ENCODE measurements around the gene WBP2NL.

Gene WBP2NL

DNA sequence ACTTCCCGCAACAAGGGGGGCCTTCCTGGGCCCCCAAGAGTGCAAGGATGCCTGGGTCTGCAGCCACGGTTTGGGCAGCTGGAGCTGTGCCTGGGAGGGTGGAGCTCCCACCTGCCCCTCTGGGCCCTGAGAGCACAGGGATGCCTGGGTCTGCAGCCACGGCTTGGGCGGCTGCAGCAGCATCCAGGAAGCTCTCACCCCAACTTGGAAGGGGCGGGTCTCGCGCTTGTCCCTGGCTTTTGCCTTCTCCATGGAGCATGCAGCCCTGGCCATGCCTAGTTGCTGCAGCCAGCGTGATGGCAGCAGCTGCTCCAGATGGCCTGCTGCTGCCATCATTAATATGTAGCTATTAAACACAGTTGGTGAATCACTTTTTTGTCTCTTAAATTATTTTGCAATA is 36.7 kb downstream of the WBP2NL start (continued):
- TF ChIP-seq, protein P1, sequence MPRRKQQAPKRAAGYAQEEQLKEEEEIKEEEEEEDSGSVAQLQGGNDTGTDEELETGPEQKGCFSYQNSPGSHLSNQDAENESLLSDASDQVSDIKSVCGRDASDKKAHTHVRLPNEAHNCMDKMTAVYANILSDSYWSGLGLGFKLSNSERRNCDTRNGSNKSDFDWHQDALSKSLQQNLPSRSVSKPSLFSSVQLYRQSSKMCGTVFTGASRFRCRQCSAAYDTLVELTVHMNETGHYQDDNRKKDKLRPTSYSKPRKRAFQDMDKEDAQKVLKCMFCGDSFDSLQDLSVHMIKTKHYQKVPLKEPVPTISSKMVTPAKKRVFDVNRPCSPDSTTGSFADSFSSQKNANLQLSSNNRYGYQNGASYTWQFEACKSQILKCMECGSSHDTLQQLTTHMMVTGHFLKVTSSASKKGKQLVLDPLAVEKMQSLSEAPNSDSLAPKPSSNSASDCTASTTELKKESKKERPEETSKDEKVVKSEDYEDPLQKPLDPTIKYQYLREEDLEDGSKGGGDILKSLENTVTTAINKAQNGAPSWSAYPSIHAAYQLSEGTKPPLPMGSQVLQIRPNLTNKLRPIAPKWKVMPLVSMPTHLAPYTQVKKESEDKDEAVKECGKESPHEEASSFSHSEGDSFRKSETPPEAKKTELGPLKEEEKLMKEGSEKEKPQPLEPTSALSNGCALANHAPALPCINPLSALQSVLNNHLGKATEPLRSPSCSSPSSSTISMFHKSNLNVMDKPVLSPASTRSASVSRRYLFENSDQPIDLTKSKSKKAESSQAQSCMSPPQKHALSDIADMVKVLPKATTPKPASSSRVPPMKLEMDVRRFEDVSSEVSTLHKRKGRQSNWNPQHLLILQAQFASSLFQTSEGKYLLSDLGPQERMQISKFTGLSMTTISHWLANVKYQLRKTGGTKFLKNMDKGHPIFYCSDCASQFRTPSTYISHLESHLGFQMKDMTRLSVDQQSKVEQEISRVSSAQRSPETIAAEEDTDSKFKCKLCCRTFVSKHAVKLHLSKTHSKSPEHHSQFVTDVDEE (CRISPR knock-in tag; IDR thresholded peaks at IDR 0.05): no peak
- TF ChIP-seq ZNF70 (CRISPR knock-in tag; IDR thresholded peaks at IDR 0.05): no peak
- TF ChIP-seq ZC3H10 (CRISPR knock-in tag; IDR thresholded peaks at IDR 0.05): no peak

DNA sequence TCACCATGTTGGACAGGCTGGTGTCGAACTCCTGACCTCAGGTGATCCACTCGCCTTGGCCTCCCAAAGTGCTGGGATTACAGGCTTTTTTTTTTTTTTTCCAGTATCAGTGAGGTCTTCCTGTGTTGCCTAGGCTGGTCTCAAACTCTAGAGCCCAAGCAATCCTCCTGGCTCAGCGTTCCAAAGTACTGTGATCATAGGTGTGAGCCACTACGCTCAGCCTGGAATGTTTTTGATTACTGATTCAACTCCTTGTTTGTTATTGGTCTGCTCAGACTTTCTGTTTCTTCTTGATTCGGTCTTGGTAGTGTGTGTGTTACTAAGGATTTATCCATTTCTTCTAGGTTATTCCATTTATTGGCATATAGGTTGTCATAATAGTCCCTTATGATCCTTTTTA is 40.7 kb downstream of the WBP2NL start:
- ATAC-seq: no peak
- TF ChIP-seq, protein P1 (CRISPR knock-in tag; IDR thresholded peaks at IDR 0.05): no peak
- no peak for TF ChIP-seq OSR1 (CRISPR knock-in tag; IDR thresholded peaks at IDR 0.05)
- TF ChIP-seq ZNF565 (CRISPR knock-in tag; conservative IDR thresholded peaks at IDR 0.05; ENCODE audit: low read depth): no peak
- no peak for TF ChIP-seq GLIS3 (CRISPR knock-in tag; IDR thresholded peaks at IDR 0.05)
- no peak for TF ChIP-seq BACH2 (CRISPR knock-in tag; IDR thresholded peaks at IDR 0.05; ENCODE audit: borderline replicate concordance)
- no peak for TF ChIP-seq ZNF8 (CRISPR knock-in tag; IDR thresholded peaks at IDR 0.05)
- TF ChIP-seq RARB (CRISPR knock-in tag; IDR thresholded peaks at IDR 0.05): no peak
- TF ChIP-seq TOX (CRISPR knock-in tag; IDR thresholded peaks at IDR 0.05; ENCODE audit: borderline replicate concordance): no peak
- no peak for TF ChIP-seq ISL1 (CRISPR knock-in tag; IDR thresholded peaks at IDR 0.05)
- TF ChIP-seq ARNTL (CRISPR knock-in tag; IDR thresholded peaks at IDR 0.05; ENCODE audit: borderline replicate concordance, low read depth): no peak
- TF ChIP-seq, protein P2, sequence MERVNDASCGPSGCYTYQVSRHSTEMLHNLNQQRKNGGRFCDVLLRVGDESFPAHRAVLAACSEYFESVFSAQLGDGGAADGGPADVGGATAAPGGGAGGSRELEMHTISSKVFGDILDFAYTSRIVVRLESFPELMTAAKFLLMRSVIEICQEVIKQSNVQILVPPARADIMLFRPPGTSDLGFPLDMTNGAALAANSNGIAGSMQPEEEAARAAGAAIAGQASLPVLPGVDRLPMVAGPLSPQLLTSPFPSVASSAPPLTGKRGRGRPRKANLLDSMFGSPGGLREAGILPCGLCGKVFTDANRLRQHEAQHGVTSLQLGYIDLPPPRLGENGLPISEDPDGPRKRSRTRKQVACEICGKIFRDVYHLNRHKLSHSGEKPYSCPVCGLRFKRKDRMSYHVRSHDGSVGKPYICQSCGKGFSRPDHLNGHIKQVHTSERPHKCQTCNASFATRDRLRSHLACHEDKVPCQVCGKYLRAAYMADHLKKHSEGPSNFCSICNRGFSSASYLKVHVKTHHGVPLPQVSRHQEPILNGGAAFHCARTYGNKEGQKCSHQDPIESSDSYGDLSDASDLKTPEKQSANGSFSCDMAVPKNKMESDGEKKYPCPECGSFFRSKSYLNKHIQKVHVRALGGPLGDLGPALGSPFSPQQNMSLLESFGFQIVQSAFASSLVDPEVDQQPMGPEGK (CRISPR knock-in tag; IDR thresholded peaks at IDR 0.05; ENCODE audit: borderline replicate concordance): no peak
- TF ChIP-seq ZNF70 (CRISPR knock-in tag; IDR thresholded peaks at IDR 0.05): no peak
- no peak for TF ChIP-seq ZFP30 (CRISPR knock-in tag; IDR thresholded peaks at IDR 0.05)
- no peak for TF ChIP-seq ZFP3 (CRISPR knock-in tag; IDR thresholded peaks at IDR 0.05)
- no peak for TF ChIP-seq ZC3H10 (CRISPR knock-in tag; IDR thresholded peaks at IDR 0.05)
- TF ChIP-seq, protein P3, sequence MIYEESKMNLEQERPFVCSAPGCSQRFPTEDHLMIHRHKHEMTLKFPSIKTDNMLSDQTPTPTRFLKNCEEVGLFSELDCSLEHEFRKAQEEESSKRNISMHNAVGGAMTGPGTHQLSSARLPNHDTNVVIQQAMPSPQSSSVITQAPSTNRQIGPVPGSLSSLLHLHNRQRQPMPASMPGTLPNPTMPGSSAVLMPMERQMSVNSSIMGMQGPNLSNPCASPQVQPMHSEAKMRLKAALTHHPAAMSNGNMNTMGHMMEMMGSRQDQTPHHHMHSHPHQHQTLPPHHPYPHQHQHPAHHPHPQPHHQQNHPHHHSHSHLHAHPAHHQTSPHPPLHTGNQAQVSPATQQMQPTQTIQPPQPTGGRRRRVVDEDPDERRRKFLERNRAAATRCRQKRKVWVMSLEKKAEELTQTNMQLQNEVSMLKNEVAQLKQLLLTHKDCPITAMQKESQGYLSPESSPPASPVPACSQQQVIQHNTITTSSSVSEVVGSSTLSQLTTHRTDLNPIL (CRISPR knock-in tag; IDR thresholded peaks at IDR 0.05; ENCODE audit: low read depth): no peak
- TF ChIP-seq TCF4 (CRISPR knock-in tag; IDR thresholded peaks at IDR 0.05; ENCODE audit: borderline replicate concordance): no peak
- no peak for TF ChIP-seq SNAI2 (CRISPR knock-in tag; IDR thresholded peaks at IDR 0.05)
- TF ChIP-seq, protein P4, sequence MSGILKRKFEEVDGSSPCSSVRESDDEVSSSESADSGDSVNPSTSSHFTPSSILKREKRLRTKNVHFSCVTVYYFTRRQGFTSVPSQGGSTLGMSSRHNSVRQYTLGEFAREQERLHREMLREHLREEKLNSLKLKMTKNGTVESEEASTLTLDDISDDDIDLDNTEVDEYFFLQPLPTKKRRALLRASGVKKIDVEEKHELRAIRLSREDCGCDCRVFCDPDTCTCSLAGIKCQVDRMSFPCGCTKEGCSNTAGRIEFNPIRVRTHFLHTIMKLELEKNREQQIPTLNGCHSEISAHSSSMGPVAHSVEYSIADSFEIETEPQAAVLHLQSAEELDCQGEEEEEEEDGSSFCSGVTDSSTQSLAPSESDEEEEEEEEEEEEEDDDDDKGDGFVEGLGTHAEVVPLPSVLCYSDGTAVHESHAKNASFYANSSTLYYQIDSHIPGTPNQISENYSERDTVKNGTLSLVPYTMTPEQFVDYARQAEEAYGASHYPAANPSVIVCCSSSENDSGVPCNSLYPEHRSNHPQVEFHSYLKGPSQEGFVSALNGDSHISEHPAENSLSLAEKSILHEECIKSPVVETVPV (CRISPR knock-in tag; IDR thresholded peaks at IDR 0.05): no peak

DNA sequence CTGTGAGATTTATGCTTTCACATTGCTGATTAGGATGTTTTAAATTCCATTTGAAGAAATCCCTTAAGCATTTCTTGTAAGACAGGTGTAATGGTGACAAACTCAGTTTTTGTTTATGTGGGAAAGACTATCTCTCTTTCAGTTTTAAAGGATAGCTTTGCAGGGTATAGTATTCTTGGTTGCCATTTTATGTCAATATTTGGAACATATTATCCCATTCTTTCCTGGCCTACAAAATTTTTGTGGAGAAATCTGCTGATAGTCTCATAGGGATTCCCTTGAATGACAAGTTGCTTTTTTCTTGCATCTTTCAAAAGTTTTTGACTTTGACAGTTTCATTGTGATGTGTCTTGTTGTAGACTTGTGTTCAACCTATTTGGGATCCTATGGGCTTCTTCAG is 43.2 kb downstream of the WBP2NL start:
- no peak for TF ChIP-seq TOX (CRISPR knock-in tag; IDR thresholded peaks at IDR 0.05; ENCODE audit: borderline replicate concordance)
- no peak for TF ChIP-seq RARB (CRISPR knock-in tag; IDR thresholded peaks at IDR 0.05)
- TF ChIP-seq ESRRG (CRISPR knock-in tag; IDR thresholded peaks at IDR 0.05): no peak
- no peak for TF ChIP-seq ZNF8 (CRISPR knock-in tag; IDR thresholded peaks at IDR 0.05)
- TF ChIP-seq, protein P2 (CRISPR knock-in tag; IDR thresholded peaks at IDR 0.05; ENCODE audit: borderline replicate concordance): no peak
- TF ChIP-seq CSDC2 (CRISPR knock-in tag; IDR thresholded peaks at IDR 0.05): no peak
- TF ChIP-seq, protein P4 (CRISPR knock-in tag; IDR thresholded peaks at IDR 0.05): no peak
- no peak for TF ChIP-seq ZNF565 (CRISPR knock-in tag; conservative IDR thresholded peaks at IDR 0.05; ENCODE audit: low read depth)
- no peak for TF ChIP-seq ISL1 (CRISPR knock-in tag; IDR thresholded peaks at IDR 0.05)
- no peak for TF ChIP-seq ZC3H10 (CRISPR knock-in tag; IDR thresholded peaks at IDR 0.05)
- TF ChIP-seq BACH2 (CRISPR knock-in tag; IDR thresholded peaks at IDR 0.05; ENCODE audit: borderline replicate concordance): no peak
- ATAC-seq: no peak
